GM21717 (cell line): Measurements from ENCODE around the gene PC.
"Not testable (repeated sequence)": the region's sequence is repeated elsewhere in the genome, so short reads cannot be mapped to it uniquely, and the experiment has no call there.

ENCODE experiments used
- ATAC-seq: cut with Tn5 transposase; IDR thresholded peaks from one replicate; pipeline ENCODE4 v1.9.1; 2021; ENCODE audit warnings: mild to moderate bottlenecking, moderate library complexity; ENCODE audit not compliant: unreplicated experiment

PC gene

GRCh38 chr11:66845143-66845875, 112.9 kb downstream of the PC start:
- ATAC-seq, result no peak

GRCh38 chr11:66844496-66845142, 113.6 kb downstream of the PC start:
- no peak for ATAC-seq

GRCh38 chr11:66843776-66844495, 114.2 kb downstream of the PC start:
- ATAC-seq, result no peak

- ATAC-seq, result peak; percentile 61
These were observed 115.0 kb downstream of the PC start, which contains the start of gene RCE1 for GRCh38 chr11:66842896-66843775. Gene RCE1, plus strand, starts transcription at chr11:66843441. Its CDS starts 15 bp downstream, at chr11:66843456.

GRCh38 chr11:66842501-66842895, 115.7 kb downstream of the PC start:
- ATAC-seq, result no peak

GRCh38 chr11:66841861-66842260, 116.3 kb downstream of the PC start:
- no peak for ATAC-seq

- no peak for ATAC-seq
These were observed 117.7 kb downstream of the PC start for GRCh38 chr11:66840317-66841091.

- ATAC-seq, result no peak
These were observed 122.3 kb downstream of the PC start for GRCh38 chr11:66835768-66836405.

- no peak for ATAC-seq
These were observed 123.2 kb downstream of the PC start for GRCh38 chr11:66834943-66835342.

GRCh38 chr11:66834539-66834845, 123.7 kb downstream of the PC start:
- ATAC-seq, result no peak

GRCh38 chr11:66824573-66824972, 133.6 kb downstream of the PC start:
- ATAC-seq, result not testable (repeated sequence)

GRCh38 chr11:66823700-66824099, 134.5 kb downstream of the PC start:
- no peak for ATAC-seq

- ATAC-seq, result no peak
These were observed 137.3 kb downstream of the PC start for GRCh38 chr11:66820901-66821300.

GRCh38 chr11:66820381-66820780, 137.8 kb downstream of the PC start:
- ATAC-seq, result no peak

- no peak for ATAC-seq
These were observed 139.8 kb downstream of the PC start for GRCh38 chr11:66818231-66818955.

- ATAC-seq, result no peak
These were observed 142.5 kb downstream of the PC start for GRCh38 chr11:66815646-66816045.

GRCh38 chr11:66814678-66815077, 143.5 kb downstream of the PC start:
- ATAC-seq, result no peak

- no peak for ATAC-seq
These were observed 147.5 kb downstream of the PC start for GRCh38 chr11:66810576-66811185.

GRCh38 chr11:66809592-66809991, 148.6 kb downstream of the PC start:
- ATAC-seq, result no peak
